Lower lobe of right lung (tissue), 2 donors: ENCODE data around the gene FOXE1. TPM values are rescaled to one million over a fixed set of nuclear protein-coding genes. Genes with fewer than 3 reads are reported as not detected.

ENCODE experiments used
- ATAC-seq, 2 donors: fragments of 200-7000 bp; cut with Tn5 transposase; one replicate each; pipeline ENCODE4 v1.9.1; 2020 to 2022; ENCODE audit warnings: mild to moderate bottlenecking in 2 of 2, moderate library complexity in 2 of 2
- DNase-seq: peaks from one replicate; pipeline ENCODE4 v3.0.0-alpha.2; 2020
- H3K27ac ChIP-seq: fragments of 200-600 bp; one replicate; pipeline ENCODE4 v1.8.0; 2022
- H3K27me3 ChIP-seq: fragments of 200-600 bp; one replicate; pipeline ENCODE4 v1.8.0; 2022; ENCODE audit warnings: low read depth
- H3K36me3 ChIP-seq: fragments of 200-600 bp; one replicate; pipeline ENCODE4 v1.8.0; 2022; ENCODE audit warnings: mild to moderate bottlenecking
- H3K4me1 ChIP-seq: fragments of 200-600 bp; one replicate; pipeline ENCODE4 v1.8.0; 2022
- H3K4me3 ChIP-seq: fragments of 200-600 bp; one replicate; pipeline ENCODE4 v1.8.0; 2022; ENCODE audit warnings: mild to moderate bottlenecking
- H3K9me3 ChIP-seq: fragments of 200-600 bp; one replicate; pipeline ENCODE4 v1.8.0; 2022
- intact Hi-C: fragments of 100-400 bp; cut with DNase I; formaldehyde crosslinking; loops from one replicate; pipeline ENCODE4 v1.11.0; 2022
- total RNA-seq: library from RNA; stranded (reverse); fragmentation: NEBNext Ultra II Directional; extraction: Animal tissue kit (Norgen Biotek cat#: 25700); gene quantifications from one replicate; pipeline ENCODE4 v1.2.1, GENCODE V29; 2021
- TF ChIP-seq, protein P1 (sequence below): fragments of 200-600 bp; IDR thresholded peaks from one replicate; pipeline ENCODE4 v1.8.0; 2022; ENCODE audit warnings: antibody characterized with exemption, mild to moderate bottlenecking
- donor health status: DM: no; HTN: yes; CAD: no; lungs with severe emphysema.

The FOXE1 gene
- total RNA-seq, 1 donor from 2014 or later: not detected

DNA sequence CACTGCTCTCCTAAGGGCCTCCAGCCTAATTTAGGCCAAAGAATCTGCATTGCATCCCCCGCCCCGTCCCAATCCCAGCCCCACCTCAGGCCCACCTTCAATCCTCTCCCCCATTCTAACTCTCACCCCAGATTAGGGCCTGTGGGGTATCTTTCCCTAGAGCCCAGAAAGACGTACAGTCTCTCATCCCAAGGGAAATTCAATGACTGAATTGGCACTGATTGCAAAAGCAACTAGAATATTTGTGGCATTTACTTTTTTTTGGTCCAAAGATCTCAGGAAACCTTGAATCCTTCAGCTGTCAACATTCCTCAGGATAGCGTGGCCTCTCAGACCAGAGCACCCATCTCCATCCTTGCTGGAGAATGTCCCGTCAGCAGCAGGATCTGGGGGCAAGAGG, 38.7 kb downstream of the FOXE1 start:
- TF ChIP-seq, protein P1, sequence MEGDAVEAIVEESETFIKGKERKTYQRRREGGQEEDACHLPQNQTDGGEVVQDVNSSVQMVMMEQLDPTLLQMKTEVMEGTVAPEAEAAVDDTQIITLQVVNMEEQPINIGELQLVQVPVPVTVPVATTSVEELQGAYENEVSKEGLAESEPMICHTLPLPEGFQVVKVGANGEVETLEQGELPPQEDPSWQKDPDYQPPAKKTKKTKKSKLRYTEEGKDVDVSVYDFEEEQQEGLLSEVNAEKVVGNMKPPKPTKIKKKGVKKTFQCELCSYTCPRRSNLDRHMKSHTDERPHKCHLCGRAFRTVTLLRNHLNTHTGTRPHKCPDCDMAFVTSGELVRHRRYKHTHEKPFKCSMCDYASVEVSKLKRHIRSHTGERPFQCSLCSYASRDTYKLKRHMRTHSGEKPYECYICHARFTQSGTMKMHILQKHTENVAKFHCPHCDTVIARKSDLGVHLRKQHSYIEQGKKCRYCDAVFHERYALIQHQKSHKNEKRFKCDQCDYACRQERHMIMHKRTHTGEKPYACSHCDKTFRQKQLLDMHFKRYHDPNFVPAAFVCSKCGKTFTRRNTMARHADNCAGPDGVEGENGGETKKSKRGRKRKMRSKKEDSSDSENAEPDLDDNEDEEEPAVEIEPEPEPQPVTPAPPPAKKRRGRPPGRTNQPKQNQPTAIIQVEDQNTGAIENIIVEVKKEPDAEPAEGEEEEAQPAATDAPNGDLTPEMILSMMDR: no peak
- no peak overlapping the region for H3K4me3 ChIP-seq
- H3K4me1 ChIP-seq: no peaks in the 10 kb centered on the region
- intact Hi-C loops: no loop called here
- no peaks in the 10 kb centered on the region for H3K9me3 ChIP-seq
- no peak for DNase-seq
- H3K27ac ChIP-seq: no peak overlapping the region
- ATAC-seq: no peak
- H3K36me3 ChIP-seq: no peaks in the 10 kb centered on the region
- no peaks in the 10 kb centered on the region for H3K27me3 ChIP-seq

DNA sequence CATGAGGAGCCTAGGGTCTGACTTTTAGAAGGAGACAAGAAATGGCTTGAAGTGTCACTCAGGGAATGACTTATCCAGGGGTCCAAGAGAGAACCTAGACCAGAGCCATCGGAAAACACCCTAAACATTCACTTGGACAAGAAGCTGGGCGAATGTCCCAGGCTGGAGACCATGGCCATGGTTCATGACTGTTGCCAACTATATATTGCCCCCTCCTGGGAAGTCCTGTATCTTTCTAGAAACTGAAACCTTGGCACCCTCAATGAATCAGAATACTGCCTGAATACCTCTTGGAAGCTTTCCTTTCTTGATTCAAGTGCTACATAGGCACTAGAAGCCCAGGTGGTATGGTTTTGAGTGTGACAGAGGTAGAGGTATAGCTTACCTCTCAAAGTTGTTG, 39.4 kb downstream of the FOXE1 start:
- Histone ChIP-seq H3K36me3 (no peaks in the 10 kb centered on the region), H3K9me3 (no peaks in the 10 kb centered on the region), H3K27ac (no peak overlapping the region), H3K4me3 (no peak overlapping the region), H3K4me1 (no peaks in the 10 kb centered on the region), H3K27me3 (no peaks in the 10 kb centered on the region)
- intact Hi-C loops: no loop called here
- ATAC-seq (no peak), DNase-seq (no peak)
- TF ChIP-seq, protein P1: no peak

DNA sequence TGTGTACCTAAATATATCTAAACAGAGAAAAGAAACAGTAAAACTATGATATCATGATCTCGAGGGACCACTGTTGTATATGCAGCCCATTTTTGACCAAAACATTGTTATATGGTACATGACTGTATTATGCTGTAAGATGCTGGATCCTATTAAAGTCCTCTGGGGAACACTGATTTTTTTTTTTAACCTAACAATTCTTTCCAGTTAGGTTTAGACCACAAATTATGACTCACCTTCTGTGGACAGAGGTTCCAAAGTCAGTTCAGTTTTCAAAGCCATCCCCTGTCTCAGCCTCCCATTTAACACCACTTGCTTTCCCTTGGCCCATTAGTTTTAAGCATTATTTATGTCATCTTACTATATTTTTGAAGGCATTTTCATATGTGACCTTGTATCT, 42.2 kb downstream of the FOXE1 start:
- peaks cover 12% of the 10 kb centered on the region for H3K36me3 ChIP-seq
- H3K4me1 ChIP-seq: no peaks in the 10 kb centered on the region
- ATAC-seq (no peak), DNase-seq (no peak)
- H3K27ac ChIP-seq: no peak overlapping the region
- no peaks in the 10 kb centered on the region for H3K27me3 ChIP-seq
- H3K4me3 ChIP-seq: no peak overlapping the region
- H3K9me3 ChIP-seq: no peaks in the 10 kb centered on the region
- intact Hi-C loops: no loop called here
- TF ChIP-seq, protein P1: no peak

DNA sequence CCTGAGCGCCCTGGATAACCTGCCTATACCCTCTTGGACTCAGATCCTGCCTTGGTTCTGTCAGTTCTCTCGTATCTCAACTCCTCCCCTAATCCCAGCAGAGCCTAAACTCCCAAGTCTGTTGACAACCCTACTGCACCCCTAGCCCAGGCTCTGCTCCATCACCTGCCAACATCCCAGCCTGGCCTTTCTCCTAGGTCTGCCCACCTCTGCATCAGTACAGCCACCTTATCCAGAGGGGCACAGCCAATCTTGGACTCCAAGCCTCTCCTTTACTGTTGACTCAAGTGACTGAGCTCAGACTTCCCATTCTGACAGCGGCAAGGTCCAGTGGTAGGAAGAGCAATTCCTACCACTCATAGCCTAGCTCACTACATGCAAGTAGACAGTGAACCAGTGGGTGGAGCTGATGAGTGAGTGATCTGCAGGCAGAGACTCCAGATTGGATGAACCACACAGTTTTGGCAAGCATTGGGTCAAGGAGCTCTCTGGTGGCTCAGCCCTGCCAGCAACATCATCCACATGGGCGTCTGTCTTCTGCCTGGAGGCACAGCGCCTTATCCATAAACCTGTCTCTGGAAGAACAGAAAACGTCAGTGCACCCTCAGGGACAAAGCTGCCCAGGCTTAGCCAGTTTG, 42.8 kb downstream of the FOXE1 start:
- TF ChIP-seq, protein P1: no peak
- intact Hi-C loops: no loop called here
- Histone ChIP-seq H3K27me3 (no peaks in the 10 kb centered on the region), H3K4me3 (no peak overlapping the region), H3K36me3 (peaks cover 14% of the 10 kb centered on the region), H3K4me1 (no peaks in the 10 kb centered on the region), H3K27ac (no peak overlapping the region), H3K9me3 (no peaks in the 10 kb centered on the region)
- no peak for DNase-seq
- ATAC-seq: peak; percentile 57 to 65

DNA sequence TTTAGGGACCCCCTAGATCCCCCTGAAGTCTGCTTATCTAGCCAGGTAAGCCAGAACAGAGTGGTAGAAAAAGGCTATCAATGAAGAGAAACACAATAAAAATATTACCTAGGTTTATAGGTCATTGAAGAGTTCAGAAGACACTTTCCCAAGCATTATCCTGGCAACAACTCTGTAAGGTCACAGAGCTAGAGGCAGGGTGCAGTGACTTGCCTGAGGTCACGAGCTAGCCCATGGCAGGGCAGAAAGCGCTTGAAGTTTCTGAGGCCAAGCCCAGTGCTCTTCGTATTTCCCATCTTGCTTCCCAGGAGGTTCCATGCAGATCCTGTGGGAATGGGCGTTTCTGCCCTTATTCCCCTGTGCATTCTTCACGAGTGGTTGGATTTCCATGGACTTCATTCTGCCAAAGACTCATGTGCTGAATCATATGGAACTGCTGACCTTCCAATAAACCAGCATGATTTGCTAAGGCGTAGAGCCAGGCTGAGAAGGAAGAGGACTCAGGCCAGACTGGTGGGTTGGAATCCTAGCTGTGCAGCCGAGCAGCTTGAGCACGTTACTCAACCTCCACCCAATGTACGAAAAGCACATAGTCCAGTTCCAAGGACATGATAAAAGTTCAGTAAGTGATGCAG, 47.2 kb downstream of the FOXE1 start:
- Histone ChIP-seq H3K36me3 (peaks cover 40% of the 10 kb centered on the region), H3K9me3 (no peaks in the 10 kb centered on the region), H3K27ac (no peak overlapping the region), H3K4me1 (peaks cover 6% of the 10 kb centered on the region), H3K27me3 (no peaks in the 10 kb centered on the region), H3K4me3 (no peak overlapping the region)
- no peak for ATAC-seq
- TF ChIP-seq, protein P1: no peak
- DNase-seq: no peak
- intact Hi-C loops: no loop called here
